HEK293 (cell line): ENCODE measurements around the gene VRK2.

Experiments
- CTCF ChIA-PET: fragments of 350-600 bp; formaldehyde crosslinking; extraction: SDS; loops from one replicate; lab custom pipeline; 2021; ENCODE audit warnings: antibody characterized with exemption; lab: Yijun Ruan, JAX
- POLR2A ChIA-PET: fragments of 300-600 bp; formaldehyde crosslinking; extraction: SDS; loops from one replicate; lab custom pipeline; 2020; ENCODE audit warnings: antibody characterized with exemption, inconsistent platforms; lab: Yijun Ruan, JAX
- H3K27ac ChIP-seq: fragments of 200-500 bp; sonication (Bioruptor generic); 2 replicates; pipeline ENCODE4 v1.5.1; 2014; ENCODE audit warnings: low read depth, low read length, control low read depth, inconsistent platforms; ENCODE audit errors: extremely low read depth
- H3K36me3 ChIP-seq, 2 experiments: fragments of 200-500 bp in 1 of 2; sonication (Bioruptor generic) in 1 of 2; 1 replicate in 1 of 2; 2 replicates in 1 of 2; pipeline ENCODE4 v1.5.1; 2014 to 2017; ENCODE audit warnings: inconsistent platforms in 2 of 2, low read length in 2 of 2; ENCODE audit not compliant: control insufficient read depth in 2 of 2, insufficient read depth in 1 of 2
- H3K4me1 ChIP-seq: fragments of 200-500 bp; sonication (Bioruptor generic); 2 replicates; pipeline ENCODE4 v1.5.1; 2014; ENCODE audit warnings: mild to moderate bottlenecking, low read length, inconsistent platforms; ENCODE audit not compliant: control insufficient read depth, insufficient read depth
- H3K4me3 ChIP-seq: 2 replicates; pipeline ENCODE4 v1.5.1; 2011; ENCODE audit warnings: low read depth, mild to moderate bottlenecking, control low read depth, low read length, moderate library complexity
- H3K9me3 ChIP-seq: fragments of 200-500 bp; sonication (Bioruptor generic); 2 replicates; pipeline ENCODE4 v1.5.1; 2014; ENCODE audit warnings: low read depth, low read length, inconsistent platforms; ENCODE audit not compliant: control insufficient read depth, insufficient read depth
- EGR2 ChIP-seq: fragments of 450-650 bp; formaldehyde crosslinking; IDR thresholded peaks from 2 replicates; pipeline ENCODE4 v1.5.1; 2016; ENCODE audit warnings: low read depth, missing biosample characterization, missing genetic modification characterization
- KLF1 ChIP-seq: fragments of 450-650 bp; formaldehyde crosslinking; IDR thresholded peaks from 2 replicates; pipeline ENCODE4 v1.5.1; 2016; ENCODE audit warnings: missing biosample characterization, missing genetic modification characterization
- KLF10 ChIP-seq: fragments of 450-650 bp; IDR thresholded peaks from 2 replicates; pipeline ENCODE4 v1.5.1; 2018; ENCODE audit warnings: missing biosample characterization, mild to moderate bottlenecking, missing genetic modification characterization
- OVOL3 ChIP-seq: fragments of 450-650 bp; formaldehyde crosslinking; IDR thresholded peaks from 2 replicates; pipeline ENCODE4 v1.5.1; 2016; ENCODE audit warnings: missing biosample characterization, missing genetic modification characterization
- PRDM4 ChIP-seq: fragments of 450-650 bp; formaldehyde crosslinking; IDR thresholded peaks from 2 replicates; pipeline ENCODE4 v1.5.1; 2017; ENCODE audit warnings: missing biosample characterization, missing genetic modification characterization
- REPIN1 ChIP-seq: fragments of 450-650 bp; formaldehyde crosslinking; IDR thresholded peaks from 2 replicates; pipeline ENCODE4 v1.5.1; 2017; ENCODE audit warnings: missing biosample characterization, missing genetic modification characterization, low read depth
- SCRT2 ChIP-seq: fragments of 450-650 bp; formaldehyde crosslinking; IDR thresholded peaks from 2 replicates; pipeline ENCODE4 v1.5.1; 2016; ENCODE audit warnings: missing biosample characterization, missing genetic modification characterization
- YY1 ChIP-seq: fragments of 450-650 bp; formaldehyde crosslinking; IDR thresholded peaks from 2 replicates; pipeline ENCODE4 v1.5.1; 2018; ENCODE audit warnings: missing biosample characterization, missing genetic modification characterization
- ZBTB26 ChIP-seq: fragments of 450-650 bp; formaldehyde crosslinking; optimal IDR thresholded peaks from 2 replicates; pipeline ENCODE3; 2016; ENCODE audit warnings: missing biosample characterization, mild to moderate bottlenecking, missing genetic modification characterization
- ZBTB49 ChIP-seq: fragments of 450-650 bp; formaldehyde crosslinking; IDR thresholded peaks from 2 replicates; pipeline ENCODE4 v1.5.1; 2016; ENCODE audit warnings: missing biosample characterization, missing genetic modification characterization, low read depth
- ZEB2 ChIP-seq: fragments of 450-650 bp; formaldehyde crosslinking; IDR thresholded peaks from 2 replicates; pipeline ENCODE4 v1.5.1; 2016; ENCODE audit warnings: missing biosample characterization, missing genetic modification characterization
- ZFP41 ChIP-seq: fragments of 450-650 bp; formaldehyde crosslinking; IDR thresholded peaks from 2 replicates; pipeline ENCODE4 v1.5.1; 2016; ENCODE audit warnings: missing biosample characterization, missing genetic modification characterization, borderline replicate concordance
- ZNF184 ChIP-seq: fragments of 450-650 bp; IDR thresholded peaks from 2 replicates; pipeline ENCODE4 v1.5.1; 2018; ENCODE audit warnings: missing biosample characterization, mild to moderate bottlenecking, missing genetic modification characterization
- ZNF248 ChIP-seq: fragments of 450-650 bp; formaldehyde crosslinking; IDR thresholded peaks from 2 replicates; pipeline ENCODE4 v1.5.1; 2017; ENCODE audit warnings: missing biosample characterization, missing genetic modification characterization
- ZNF398 ChIP-seq: fragments of 450-650 bp; formaldehyde crosslinking; IDR thresholded peaks from 2 replicates; pipeline ENCODE4 v1.5.1; 2017; ENCODE audit warnings: missing biosample characterization, missing genetic modification characterization
- ZNF514 ChIP-seq: fragments of 450-650 bp; formaldehyde crosslinking; IDR thresholded peaks from 2 replicates; pipeline ENCODE4 v1.5.1; 2016; ENCODE audit warnings: missing biosample characterization, missing genetic modification characterization
- ZNF560 ChIP-seq: fragments of 450-650 bp; formaldehyde crosslinking; IDR thresholded peaks from 2 replicates; pipeline ENCODE4 v1.5.1; 2017; ENCODE audit warnings: missing biosample characterization, missing genetic modification characterization, borderline replicate concordance
- ZNF623 ChIP-seq: fragments of 450-650 bp; formaldehyde crosslinking; IDR thresholded peaks from 2 replicates; pipeline ENCODE4 v1.5.1; 2016; ENCODE audit warnings: missing biosample characterization, missing genetic modification characterization
- ZNF624 ChIP-seq: fragments of 450-650 bp; formaldehyde crosslinking; IDR thresholded peaks from 2 replicates; pipeline ENCODE4 v1.5.1; 2017; ENCODE audit warnings: missing biosample characterization, missing genetic modification characterization
- ZNF654 ChIP-seq: fragments of 450-650 bp; formaldehyde crosslinking; IDR thresholded peaks from 2 replicates; pipeline ENCODE4 v1.5.1; 2016; ENCODE audit warnings: low read depth, missing biosample characterization, missing genetic modification characterization
- ZNF658 ChIP-seq: fragments of 450-650 bp; formaldehyde crosslinking; IDR thresholded peaks from 2 replicates; pipeline ENCODE4; 2016; ENCODE audit warnings: missing biosample characterization, missing genetic modification characterization
- ZNF660 ChIP-seq: fragments of 450-650 bp; IDR thresholded peaks from 2 replicates; pipeline ENCODE4 v1.5.1; 2018; ENCODE audit warnings: missing biosample characterization, mild to moderate bottlenecking, missing genetic modification characterization
- ZNF747 ChIP-seq: fragments of 450-650 bp; formaldehyde crosslinking; IDR thresholded peaks from 2 replicates; pipeline ENCODE4 v1.5.1; 2016; ENCODE audit warnings: missing biosample characterization, missing genetic modification characterization
- ZNF76 ChIP-seq: fragments of 450-650 bp; formaldehyde crosslinking; IDR thresholded peaks from 2 replicates; pipeline ENCODE4; 2016; ENCODE audit warnings: low read depth, missing biosample characterization, missing genetic modification characterization, borderline replicate concordance
- TF ChIP-seq, protein P1 (sequence below): fragments of 450-650 bp; formaldehyde crosslinking; IDR thresholded peaks from 2 replicates; pipeline ENCODE4 v1.5.1; 2016; ENCODE audit warnings: missing biosample characterization, missing genetic modification characterization

VRK2 gene

GRCh38 chr2:58067001-58067400 lies 20.4 kb downstream of the VRK2 start:
- POLR2A ChIA-PET, result no interaction called here
- no peaks in the 10 kb centered on the region for H3K9me3 ChIP-seq

DNA sequence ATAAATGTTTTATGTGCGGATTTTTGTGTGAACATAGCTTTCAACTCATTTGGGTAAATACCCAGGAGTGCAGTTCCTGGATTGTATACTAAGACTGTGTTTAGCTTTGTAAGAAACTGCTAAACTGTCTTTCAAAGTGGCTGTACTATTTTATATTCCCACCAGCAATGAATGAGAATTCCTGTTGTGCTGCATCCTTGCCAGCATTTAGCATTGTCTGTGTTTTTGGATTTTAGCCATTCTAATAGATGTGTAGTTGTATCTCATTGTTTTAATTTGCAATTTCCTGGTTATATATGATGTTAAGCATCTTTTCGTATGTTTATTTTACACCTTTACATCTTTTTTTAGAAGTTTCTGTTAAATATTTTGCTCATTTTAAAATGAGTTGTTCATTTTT lies 24.2 kb downstream of the VRK2 start:
- H3K36me3 ChIP-seq, result peaks cover 4 to 7% of the 10 kb centered on the region in 2 experiments; a peak in 2 of 3 replicates
- no peaks in the 10 kb centered on the region for H3K4me1 ChIP-seq
- no peak overlapping the region for H3K4me3 ChIP-seq
- POLR2A ChIA-PET, result no interaction called here
- no peaks in the 10 kb centered on the region for H3K9me3 ChIP-seq
- CTCF ChIA-PET, result no interaction called here
- no peak overlapping the region for H3K27ac ChIP-seq
- no peak for TF ChIP-seq ZNF184 (tag by site-specific recombination)
- TF ChIP-seq KLF10, result no peak
- TF ChIP-seq KLF1 (tag by site-specific recombination), result no peak
- TF ChIP-seq ZNF624 (tag by site-specific recombination), result no peak
- TF ChIP-seq ZNF660 (tag by site-specific recombination), result no peak
- TF ChIP-seq ZNF747 (tag by site-specific recombination), result no peak
- TF ChIP-seq ZBTB26 (tag by site-specific recombination), result no peak
- no peak for TF ChIP-seq SCRT2 (tag by site-specific recombination)
- TF ChIP-seq REPIN1 (tag by site-specific recombination), result no peak
- TF ChIP-seq, protein P1, sequence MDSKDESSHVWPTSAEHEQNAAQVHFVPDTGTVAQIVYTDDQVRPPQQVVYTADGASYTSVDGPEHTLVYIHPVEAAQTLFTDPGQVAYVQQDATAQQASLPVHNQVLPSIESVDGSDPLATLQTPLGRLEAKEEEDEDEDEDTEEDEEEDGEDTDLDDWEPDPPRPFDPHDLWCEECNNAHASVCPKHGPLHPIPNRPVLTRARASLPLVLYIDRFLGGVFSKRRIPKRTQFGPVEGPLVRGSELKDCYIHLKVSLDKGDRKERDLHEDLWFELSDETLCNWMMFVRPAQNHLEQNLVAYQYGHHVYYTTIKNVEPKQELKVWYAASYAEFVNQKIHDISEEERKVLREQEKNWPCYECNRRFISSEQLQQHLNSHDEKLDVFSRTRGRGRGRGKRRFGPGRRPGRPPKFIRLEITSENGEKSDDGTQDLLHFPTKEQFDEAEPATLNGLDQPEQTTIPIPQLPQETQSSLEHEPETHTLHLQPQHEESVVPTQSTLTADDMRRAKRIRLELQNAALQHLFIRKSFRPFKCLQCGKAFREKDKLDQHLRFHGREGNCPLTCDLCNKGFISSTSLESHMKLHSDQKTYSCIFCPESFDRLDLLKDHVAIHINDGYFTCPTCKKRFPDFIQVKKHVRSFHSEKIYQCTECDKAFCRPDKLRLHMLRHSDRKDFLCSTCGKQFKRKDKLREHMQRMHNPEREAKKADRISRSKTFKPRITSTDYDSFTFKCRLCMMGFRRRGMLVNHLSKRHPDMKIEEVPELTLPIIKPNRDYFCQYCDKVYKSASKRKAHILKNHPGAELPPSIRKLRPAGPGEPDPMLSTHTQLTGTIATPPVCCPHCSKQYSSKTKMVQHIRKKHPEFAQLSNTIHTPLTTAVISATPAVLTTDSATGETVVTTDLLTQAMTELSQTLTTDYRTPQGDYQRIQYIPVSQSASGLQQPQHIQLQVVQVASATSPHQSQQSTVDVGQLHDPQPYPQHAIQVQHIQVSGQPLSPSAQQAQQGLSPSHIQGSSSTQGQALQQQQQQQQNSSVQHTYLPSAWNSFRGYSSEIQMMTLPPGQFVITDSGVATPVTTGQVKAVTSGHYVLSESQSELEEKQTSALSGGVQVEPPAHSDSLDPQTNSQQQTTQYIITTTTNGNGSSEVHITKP (tag by site-specific recombination), result no peak
- no peak for TF ChIP-seq PRDM4
- no peak for TF ChIP-seq ZNF560
- TF ChIP-seq EGR2 (tag by site-specific recombination), result no peak
- TF ChIP-seq ZEB2, result no peak

More at GRCh38 chr2:58067001-58067400, 20.4 kb downstream of the VRK2 start:
- CTCF ChIA-PET, result interaction anchor here (0.6 to 0.7 kb wide), 2 partner anchors 209 to 551 kb away, joined by 3 to 5 read pairs; no protein-coding TSS in a partner anchor
- Histone ChIP-seq H3K27ac (no peak overlapping the region), H3K36me3 (peaks cover 0 to 3% of the 10 kb centered on the region in 2 experiments; a peak in 1 of 3 replicates), H3K4me1 (no peaks in the 10 kb centered on the region), H3K4me3 (no peak overlapping the region)
- TF ChIP-seq ZNF248 (tag by site-specific recombination), result no peak
- TF ChIP-seq ZNF658, result no peak
- TF ChIP-seq ZBTB49 (tag by site-specific recombination), result no peak
- TF ChIP-seq ZNF76 (tag by site-specific recombination), result no peak
- no peak for TF ChIP-seq ZNF514
- no peak for TF ChIP-seq YY1 (tag by site-specific recombination)
- no peak for TF ChIP-seq ZNF654
- no peak for TF ChIP-seq OVOL3 (tag by site-specific recombination)
- TF ChIP-seq ZNF398, result no peak
- no peak for TF ChIP-seq ZFP41 (tag by site-specific recombination)
- no peak for TF ChIP-seq ZNF623 (tag by site-specific recombination)
